Embryonic facial prominence (tissue), 1 donor: ENCODE measurements around the gene SOX18.

Experiments used
- DNase-seq: peaks from one replicate; pipeline ENCODE4 v3.0.0-alpha.2; 2016; ENCODE audit errors: extremely low spot score

SOX18 gene

GRCh38 chr20:64068386-64069208, 19.2 kb upstream of the SOX18 start:
- DNase-seq: no peak

- DNase-seq: no peak
Measured at GRCh38 chr20:64067733-64068307, 18.4 kb upstream of the SOX18 start.

- DNase-seq: no peak
Measured at GRCh38 chr20:64067005-64067632, 17.7 kb upstream of the SOX18 start.

DNA sequence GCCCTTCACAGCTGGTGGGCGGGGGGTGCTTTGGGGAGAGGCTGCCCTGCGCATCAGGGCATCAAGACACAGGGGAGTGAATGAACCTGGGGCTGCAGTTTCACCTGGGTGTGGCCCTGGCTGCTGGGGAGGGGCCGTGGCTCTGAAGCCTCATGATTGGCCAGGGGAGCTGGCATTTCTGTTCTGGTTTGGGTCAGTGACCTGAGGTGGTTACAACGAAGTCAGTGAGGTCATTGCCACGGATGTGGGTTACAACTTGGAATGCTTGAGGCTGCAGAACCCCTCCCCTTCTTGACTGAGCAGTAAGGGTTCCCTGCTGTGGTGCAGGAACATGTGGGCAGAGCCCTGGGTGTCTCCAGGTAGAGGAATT, 16.5 kb upstream of the SOX18 start:
- no peak for DNase-seq

GRCh38 chr20:64065062-64065973, 15.9 kb upstream of the SOX18 start:
- no peak for DNase-seq

GRCh38 chr20:64064145-64064698, 14.8 kb upstream of the SOX18 start:
- DNase-seq: no peak

- no peak for DNase-seq
Measured at GRCh38 chr20:64063389-64064144, 14.1 kb upstream of the SOX18 start.

GRCh38 chr20:64062596-64063388, 13.4 kb upstream of the SOX18 start, which contains the start of gene TCEA2:
TCEA2 (plus strand) TSS chr20:64063198; CDS start chr20:64063313, 115 bp downstream.
- DNase-seq: peak; percentile 90

GRCh38 chr20:64062276-64062595, 12.8 kb upstream of the SOX18 start:
- no peak for DNase-seq

DNA sequence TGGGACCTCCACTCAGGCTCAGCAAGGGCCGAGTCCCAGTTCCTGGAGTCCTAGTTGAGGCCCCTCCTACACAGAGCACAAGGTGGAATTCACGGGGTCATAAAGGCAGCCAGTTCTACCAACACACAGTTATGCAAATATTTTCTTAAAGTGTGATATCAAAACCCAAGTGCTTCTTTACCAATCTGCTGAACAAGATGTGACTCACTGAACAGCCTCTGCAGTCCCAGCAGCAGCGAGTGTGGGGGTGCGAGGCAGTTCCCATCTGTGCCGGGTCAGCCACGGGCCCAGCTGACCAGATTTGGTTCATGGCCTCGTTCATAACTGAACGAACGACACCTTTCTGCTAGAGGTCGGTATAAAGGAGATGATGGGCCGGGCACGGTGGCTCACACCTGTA, 9.1 kb upstream of the SOX18 start:
- DNase-seq: no peak

DNA sequence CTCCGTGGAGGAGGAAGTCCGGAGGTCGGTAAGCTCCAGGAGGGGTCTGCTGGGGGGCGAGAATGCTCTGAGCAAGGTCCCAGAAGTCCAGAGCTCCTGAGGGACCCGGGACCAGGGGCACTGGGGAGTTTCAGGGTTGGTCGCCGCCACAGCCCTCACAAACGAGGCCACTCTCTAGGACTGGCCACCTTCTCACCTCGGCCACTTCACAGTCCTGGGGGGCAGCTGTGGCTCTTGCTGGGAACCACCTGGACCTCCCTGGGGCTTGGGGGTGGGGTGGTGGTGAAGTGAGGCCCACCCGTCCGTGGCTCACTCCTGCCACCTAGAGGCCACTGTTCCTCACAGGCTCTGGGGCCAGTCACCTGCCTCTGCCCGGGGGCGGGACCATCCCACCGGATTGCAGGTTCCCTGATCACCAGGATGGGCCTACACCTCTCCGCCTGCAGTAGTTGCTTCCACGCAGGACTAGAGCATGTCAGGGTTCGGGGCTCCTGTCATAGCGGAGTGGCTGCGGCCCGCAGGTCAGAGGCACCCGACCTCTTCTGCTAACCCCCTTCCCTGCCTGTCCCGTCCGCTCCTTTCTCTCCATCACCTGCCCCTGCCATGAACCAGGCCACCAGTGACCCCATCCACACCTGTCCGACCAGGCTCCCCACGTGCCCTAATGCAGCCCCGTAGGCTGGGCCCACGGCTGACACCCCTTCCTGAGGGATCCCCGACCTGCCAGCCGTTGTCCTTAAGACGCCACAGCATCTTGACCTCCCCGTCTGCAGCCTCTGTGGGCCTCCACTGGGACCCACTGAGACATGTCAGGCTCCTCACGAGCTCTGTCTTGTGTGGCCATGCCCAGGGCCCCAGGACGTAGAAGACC, 8.4 kb upstream of the SOX18 start:
- DNase-seq: no peak

- DNase-seq: no peak
Measured at GRCh38 chr20:64056889-64057627, 7.6 kb upstream of the SOX18 start.

DNA sequence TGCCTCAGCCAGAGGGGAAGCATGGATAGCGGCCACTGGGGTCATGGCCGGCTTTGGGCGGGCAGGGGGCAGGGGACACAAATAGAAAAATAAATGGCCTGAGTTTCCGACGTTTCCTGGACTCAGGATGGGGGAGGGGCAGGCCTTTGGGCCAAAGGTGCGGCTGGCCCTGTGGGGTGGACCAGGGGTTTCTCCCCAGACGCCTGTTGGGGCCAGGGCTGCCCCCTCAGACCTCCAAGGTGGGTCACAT, 7.1 kb upstream of the SOX18 start:
- no peak for DNase-seq

DNA sequence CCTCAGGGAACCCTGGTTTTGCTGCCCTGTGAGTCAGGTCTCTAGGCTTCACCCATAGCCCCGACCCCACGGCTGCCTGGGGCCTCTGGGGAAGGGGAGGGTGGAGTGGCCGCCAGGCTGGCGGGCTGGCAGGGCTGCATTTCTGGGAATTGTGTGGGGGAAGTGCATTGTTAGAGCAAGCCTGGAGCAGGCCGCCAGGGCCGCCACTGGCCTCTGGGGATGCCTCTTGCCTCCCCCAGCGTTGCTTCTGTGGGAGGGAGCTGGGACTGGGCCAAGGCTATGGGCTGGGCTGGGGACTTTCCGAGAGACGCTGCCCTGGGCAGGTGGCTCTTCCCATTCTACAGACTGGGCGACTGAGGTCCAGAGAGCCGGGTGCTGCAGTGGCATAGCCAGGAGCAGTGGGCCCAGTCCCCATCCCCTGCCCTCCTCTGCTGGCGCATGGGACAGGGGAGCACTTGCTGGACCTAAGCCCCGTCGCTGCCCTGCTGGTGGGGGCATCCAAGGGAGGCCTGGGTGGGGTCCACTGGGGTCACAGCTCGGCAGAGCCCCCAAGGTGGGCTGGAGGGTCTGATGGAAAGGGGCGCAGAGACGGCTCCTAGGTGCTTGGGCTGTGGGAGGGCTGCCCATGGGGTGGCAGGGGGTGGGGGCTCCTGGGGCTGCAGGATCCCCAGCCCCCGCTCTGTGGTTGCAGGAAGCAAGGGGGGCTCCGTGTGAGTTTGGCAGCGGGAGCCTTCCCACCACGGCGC, 6.6 kb upstream of the SOX18 start:
- no peak for DNase-seq

GRCh38 chr20:64055396-64055892, 6.0 kb upstream of the SOX18 start:
- DNase-seq: no peak

DNA sequence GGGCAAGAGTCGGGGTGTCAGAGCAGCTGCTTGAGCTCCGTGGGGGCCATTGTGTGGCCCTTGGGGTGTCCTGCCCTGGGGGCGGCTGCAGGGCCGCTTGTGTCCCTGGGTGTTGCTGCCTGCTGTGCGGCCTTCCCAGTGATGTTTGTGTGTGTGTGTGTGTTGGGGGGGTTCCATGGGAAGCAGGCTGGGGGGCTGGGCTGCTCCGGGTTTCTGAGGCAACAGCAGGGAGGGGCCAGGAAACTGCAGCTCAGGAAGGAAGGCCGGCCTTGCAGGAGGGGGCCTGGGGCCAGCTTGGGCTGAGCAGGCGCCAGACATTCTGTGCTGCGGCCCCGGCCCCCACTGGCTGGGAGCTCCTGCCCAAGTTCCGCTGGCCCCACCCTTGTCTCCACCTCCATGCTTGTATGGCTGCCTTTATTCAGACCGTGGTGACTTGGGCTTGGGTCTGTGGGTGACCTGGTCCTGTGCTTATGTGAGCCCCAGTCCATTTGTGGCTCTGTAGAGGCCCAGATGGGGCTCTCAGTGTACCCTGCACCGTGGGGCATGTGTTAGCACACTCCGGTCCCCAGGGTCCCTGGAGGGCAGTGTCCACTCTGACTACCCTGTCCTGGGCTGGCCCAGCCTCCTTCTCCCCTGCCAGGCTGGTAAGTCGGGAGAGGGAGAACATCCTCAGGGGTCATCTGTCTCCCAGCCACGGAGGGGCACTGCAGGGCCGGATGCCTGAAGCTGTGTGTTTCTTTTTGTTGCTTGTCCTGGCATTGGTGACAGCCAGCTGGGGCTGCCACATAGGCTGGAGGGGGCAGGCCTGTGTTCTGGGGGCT, 4.6 kb upstream of the SOX18 start:
- DNase-seq: no peak
